Measurements from ENCODE around the gene ABHD17A. TPM values are rescaled to one million over a fixed set of nuclear protein-coding genes. Genes with fewer than 3 reads are reported as not detected.

ABHD17A gene
- total and polyA plus RNA-seq, 2 donors (not counting 1 experiment from before 2014, with no cell fraction given), result 23.0 to 74.5 TPM

DNA sequence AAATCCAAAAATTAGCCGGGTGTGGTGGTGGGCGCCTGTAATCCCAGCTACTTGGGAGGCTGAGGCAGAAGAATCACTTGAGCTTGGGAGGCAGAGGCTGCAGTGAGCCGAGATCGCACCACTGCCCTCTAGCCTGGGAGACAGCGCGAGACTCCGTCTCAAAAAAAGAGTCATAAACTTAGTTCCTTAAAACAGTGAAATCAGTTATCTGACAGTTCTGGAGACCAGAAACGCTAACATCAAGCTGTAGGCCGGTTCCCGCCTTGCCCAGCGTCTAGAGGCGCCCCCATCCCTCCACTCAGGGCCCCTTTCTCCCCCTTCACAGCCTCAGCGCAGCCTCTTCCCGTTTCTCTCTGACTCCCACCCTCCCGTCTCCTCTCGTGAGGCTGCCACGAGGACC is 31.9 kb upstream of the ABHD17A start:
- Histone ChIP-seq H3K27me3 (ENCODE audit: control insufficient read depth, insufficient read depth, low read length) (no peaks in the 10 kb centered on the region), H3K27ac (ENCODE audit: insufficient read depth, low read length) (no peak overlapping the region), H3K4me2 (ENCODE audit: extremely low read depth, insufficient read depth, low read length) (no peak overlapping the region), H3K4me1 (ENCODE audit: control insufficient read depth, extremely low read depth, insufficient read depth, low read length) (no peaks in the 10 kb centered on the region), H3K36me3 (ENCODE audit: control insufficient read depth, insufficient read depth, low read length) (peaks cover 31% of the 10 kb centered on the region), H3K79me2 (ENCODE audit: control insufficient read depth, insufficient read depth, low read length) (peaks cover 17% of the 10 kb centered on the region), H2AFZ (ENCODE audit: low read length) (no peak overlapping the region), H3K4me3 (replicated peaks in 1 of 4; ENCODE audit: control extremely low read depth in 1 of 4, insufficient read depth in 1 of 4, low read depth in 3 of 4, low read length in 4 of 4) (no peak overlapping the region), H3K9me3 (ENCODE audit: control insufficient read depth, insufficient read depth, low read depth, low read length) (no peaks in the 10 kb centered on the region), H4K20me1 (ENCODE audit: control insufficient read depth, extremely low read depth, insufficient read depth, low read length) (no peaks in the 10 kb centered on the region), H3K9ac (ENCODE audit: insufficient read depth, low read length) (no peak overlapping the region)
- no peak for DNase-seq (ENCODE audit: low read depth in 2 of 2)
- TF ChIP-seq, protein P1, sequence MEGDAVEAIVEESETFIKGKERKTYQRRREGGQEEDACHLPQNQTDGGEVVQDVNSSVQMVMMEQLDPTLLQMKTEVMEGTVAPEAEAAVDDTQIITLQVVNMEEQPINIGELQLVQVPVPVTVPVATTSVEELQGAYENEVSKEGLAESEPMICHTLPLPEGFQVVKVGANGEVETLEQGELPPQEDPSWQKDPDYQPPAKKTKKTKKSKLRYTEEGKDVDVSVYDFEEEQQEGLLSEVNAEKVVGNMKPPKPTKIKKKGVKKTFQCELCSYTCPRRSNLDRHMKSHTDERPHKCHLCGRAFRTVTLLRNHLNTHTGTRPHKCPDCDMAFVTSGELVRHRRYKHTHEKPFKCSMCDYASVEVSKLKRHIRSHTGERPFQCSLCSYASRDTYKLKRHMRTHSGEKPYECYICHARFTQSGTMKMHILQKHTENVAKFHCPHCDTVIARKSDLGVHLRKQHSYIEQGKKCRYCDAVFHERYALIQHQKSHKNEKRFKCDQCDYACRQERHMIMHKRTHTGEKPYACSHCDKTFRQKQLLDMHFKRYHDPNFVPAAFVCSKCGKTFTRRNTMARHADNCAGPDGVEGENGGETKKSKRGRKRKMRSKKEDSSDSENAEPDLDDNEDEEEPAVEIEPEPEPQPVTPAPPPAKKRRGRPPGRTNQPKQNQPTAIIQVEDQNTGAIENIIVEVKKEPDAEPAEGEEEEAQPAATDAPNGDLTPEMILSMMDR (conservative IDR thresholded peaks at IDR 0.05 in 1 of 2, IDR thresholded peaks at IDR 0.05 in 1 of 2; ENCODE audit: low read depth in 1 of 2, low read length in 2 of 2), result no peak
- TF ChIP-seq EZH2 (IDR thresholded peaks at IDR 0.05; ENCODE audit: low read length, missing control alignments), result no peak

GRCh38 chr19:1914826-1915341 is 29.6 kb upstream of the ABHD17A start:
- Histone ChIP-seq H3K79me2 (ENCODE audit: control insufficient read depth, insufficient read depth, low read length) (peaks cover 34% of the 10 kb centered on the region), H2AFZ (ENCODE audit: low read length) (no peak overlapping the region), H3K4me3 (replicated peaks in 1 of 4; ENCODE audit: control extremely low read depth in 1 of 4, insufficient read depth in 1 of 4, low read depth in 3 of 4, low read length in 4 of 4) (no peak overlapping the region), H3K36me3 (ENCODE audit: control insufficient read depth, insufficient read depth, low read length) (peaks cover 20% of the 10 kb centered on the region), H3K27ac (ENCODE audit: insufficient read depth, low read length) (no peak overlapping the region), H3K27me3 (ENCODE audit: control insufficient read depth, insufficient read depth, low read length) (no peaks in the 10 kb centered on the region), H3K9me3 (ENCODE audit: control insufficient read depth, insufficient read depth, low read depth, low read length) (no peaks in the 10 kb centered on the region), H3K4me1 (ENCODE audit: control insufficient read depth, extremely low read depth, insufficient read depth, low read length) (peaks cover 1% of the 10 kb centered on the region), H3K4me2 (ENCODE audit: extremely low read depth, insufficient read depth, low read length) (no peak overlapping the region), H3K9ac (ENCODE audit: insufficient read depth, low read length) (no peak overlapping the region), H4K20me1 (ENCODE audit: control insufficient read depth, extremely low read depth, insufficient read depth, low read length) (no peaks in the 10 kb centered on the region)
- no peak for DNase-seq (ENCODE audit: low read depth in 2 of 2)
- TF ChIP-seq EZH2 (IDR thresholded peaks at IDR 0.05; ENCODE audit: low read length, missing control alignments), result no peak
- TF ChIP-seq, protein P1 (conservative IDR thresholded peaks at IDR 0.05 in 1 of 2, IDR thresholded peaks at IDR 0.05 in 1 of 2; ENCODE audit: low read depth in 1 of 2, low read length in 2 of 2), result no peak

- Histone ChIP-seq H3K36me3 (ENCODE audit: control insufficient read depth, insufficient read depth, low read length) (peaks cover 19% of the 10 kb centered on the region), H3K79me2 (ENCODE audit: control insufficient read depth, insufficient read depth, low read length) (peaks cover 41% of the 10 kb centered on the region)
Observed at GRCh38 chr19:1913781-1914577, 28.7 kb upstream of the ABHD17A start.

More at GRCh38 chr19:1913781-1914577, 28.7 kb upstream of the ABHD17A start:
- Histone ChIP-seq H3K4me1 (ENCODE audit: control insufficient read depth, extremely low read depth, insufficient read depth, low read length) (peaks cover 2% of the 10 kb centered on the region), H3K4me3 (replicated peaks in 1 of 4; ENCODE audit: control extremely low read depth in 1 of 4, insufficient read depth in 1 of 4, low read depth in 3 of 4, low read length in 4 of 4) (no peak overlapping the region), H3K4me2 (ENCODE audit: extremely low read depth, insufficient read depth, low read length) (no peak overlapping the region), H2AFZ (ENCODE audit: low read length) (no peak overlapping the region), H3K9ac (ENCODE audit: insufficient read depth, low read length) (no peak overlapping the region), H3K27me3 (ENCODE audit: control insufficient read depth, insufficient read depth, low read length) (no peaks in the 10 kb centered on the region), H4K20me1 (ENCODE audit: control insufficient read depth, extremely low read depth, insufficient read depth, low read length) (no peaks in the 10 kb centered on the region), H3K9me3 (ENCODE audit: control insufficient read depth, insufficient read depth, low read depth, low read length) (no peaks in the 10 kb centered on the region), H3K27ac (ENCODE audit: insufficient read depth, low read length) (no peak overlapping the region)
- no peak for DNase-seq (ENCODE audit: low read depth in 2 of 2)
- TF ChIP-seq, protein P1 (conservative IDR thresholded peaks at IDR 0.05 in 1 of 2, IDR thresholded peaks at IDR 0.05 in 1 of 2; ENCODE audit: low read depth in 1 of 2, low read length in 2 of 2), result no peak
